ENCODE data around the gene TAS2R20. TPM values are rescaled to one million over a fixed set of nuclear protein-coding genes. Genes with fewer than 3 reads are reported as not detected.

Gene TAS2R20
- total RNA-seq, 1 donor from 2014 or later = 7.4 TPM

DNA sequence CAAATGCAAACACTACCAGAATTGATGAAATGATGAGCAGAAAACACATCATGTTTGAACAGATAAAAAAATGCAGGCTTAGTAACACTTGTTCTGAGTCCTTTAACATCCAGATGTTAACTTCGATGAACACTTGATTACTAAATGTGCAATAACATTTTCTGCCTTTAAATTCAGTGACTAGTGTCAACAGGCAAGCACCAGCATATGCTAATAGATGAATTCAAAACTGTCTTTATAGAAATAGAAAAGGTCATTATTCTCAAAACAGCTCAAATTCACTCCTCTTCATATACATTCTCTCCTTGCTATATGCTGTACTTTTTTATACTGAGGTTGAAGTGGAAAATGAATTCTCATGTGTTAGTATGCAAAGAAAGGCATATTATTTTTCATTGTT is 24.4 kb upstream of the TAS2R20 start, which contains the start of gene TAS2R19:
TSS of gene TAS2R19 (minus strand) at position 101 of the 400 bp plus-strand sequence. CDS start at position 52, 49 bp downstream.
- H3K4me2 ChIP-seq = no peak within 1 kb of the TSS
- H3K36me3 ChIP-seq = no peaks in the 10 kb centered on the region
- Mint-ChIP-seq H3K9me3 (peaks cover 15% of the 10 kb centered on the region), H3K27ac (no peak within 1 kb of the TSS), H3K27me3 (ENCODE audit: insufficient read depth, low read depth) (no peaks in the 10 kb centered on the region), H3K4me1 (no peaks in the 10 kb centered on the region), H3K36me3 (peaks cover 26% of the 10 kb centered on the region), H3K4me3 (no peak within 1 kb of the TSS)
- H3K27ac ChIP-seq = no peak within 1 kb of the TSS
- no peak within 1 kb of the TSS for H3K9ac ChIP-seq
- TF ChIP-seq EZH2 (IDR thresholded peaks at IDR 0.05) = no peak
- no peaks in the 10 kb centered on the region for H4K20me1 ChIP-seq (ENCODE audit: low read depth)
- no peak within 1 kb of the TSS for H2AFZ ChIP-seq (replicated peaks)
- H3F3A ChIP-seq (ENCODE audit: low read depth) = no peaks in the 10 kb centered on the region
- H3K27me3 ChIP-seq = no peaks in the 10 kb centered on the region
- H3K9me3 ChIP-seq (ENCODE audit: low read depth) = no peaks in the 10 kb centered on the region
- H3K79me2 ChIP-seq (ENCODE audit: low read depth) = no peaks in the 10 kb centered on the region
- no peak within 1 kb of the TSS for H3K4me3 ChIP-seq
- DNase-seq (ENCODE audit: low spot score) = no peak
- H3K4me1 ChIP-seq = no peaks in the 10 kb centered on the region

GRCh38 chr12:11016937-11017336 is 18.8 kb upstream of the TAS2R20 start:
- TF ChIP-seq EZH2phosphoT487 (IDR thresholded peaks at IDR 0.05) = no peak
- TF ChIP-seq EZH2 (IDR thresholded peaks at IDR 0.05) = no peak
- TF ChIP-seq, protein P1, sequence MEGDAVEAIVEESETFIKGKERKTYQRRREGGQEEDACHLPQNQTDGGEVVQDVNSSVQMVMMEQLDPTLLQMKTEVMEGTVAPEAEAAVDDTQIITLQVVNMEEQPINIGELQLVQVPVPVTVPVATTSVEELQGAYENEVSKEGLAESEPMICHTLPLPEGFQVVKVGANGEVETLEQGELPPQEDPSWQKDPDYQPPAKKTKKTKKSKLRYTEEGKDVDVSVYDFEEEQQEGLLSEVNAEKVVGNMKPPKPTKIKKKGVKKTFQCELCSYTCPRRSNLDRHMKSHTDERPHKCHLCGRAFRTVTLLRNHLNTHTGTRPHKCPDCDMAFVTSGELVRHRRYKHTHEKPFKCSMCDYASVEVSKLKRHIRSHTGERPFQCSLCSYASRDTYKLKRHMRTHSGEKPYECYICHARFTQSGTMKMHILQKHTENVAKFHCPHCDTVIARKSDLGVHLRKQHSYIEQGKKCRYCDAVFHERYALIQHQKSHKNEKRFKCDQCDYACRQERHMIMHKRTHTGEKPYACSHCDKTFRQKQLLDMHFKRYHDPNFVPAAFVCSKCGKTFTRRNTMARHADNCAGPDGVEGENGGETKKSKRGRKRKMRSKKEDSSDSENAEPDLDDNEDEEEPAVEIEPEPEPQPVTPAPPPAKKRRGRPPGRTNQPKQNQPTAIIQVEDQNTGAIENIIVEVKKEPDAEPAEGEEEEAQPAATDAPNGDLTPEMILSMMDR (IDR thresholded peaks at IDR 0.05) = no peak
- no peaks in the 10 kb centered on the region for H3K9me3 Mint-ChIP-seq
- peaks cover 2% of the 10 kb centered on the region for H3K27me3 Mint-ChIP-seq (ENCODE audit: insufficient read depth, low read depth)
- H3F3A ChIP-seq (ENCODE audit: low read depth) = no peaks in the 10 kb centered on the region
- H3K27ac Mint-ChIP-seq = no peak overlapping the region
- no peak overlapping the region for H3K9ac ChIP-seq
- DNase-seq (ENCODE audit: low spot score) = no peak
- no peaks in the 10 kb centered on the region for H4K20me1 ChIP-seq (ENCODE audit: low read depth)
- no peaks in the 10 kb centered on the region for H3K36me3 ChIP-seq
- no peaks in the 10 kb centered on the region for H3K4me1 ChIP-seq
- no peak overlapping the region for H3K4me3 Mint-ChIP-seq
- H3K36me3 Mint-ChIP-seq = peaks cover 18% of the 10 kb centered on the region
- peaks cover 2% of the 10 kb centered on the region for H3K4me1 Mint-ChIP-seq
- no peaks in the 10 kb centered on the region for H3K9me3 ChIP-seq (ENCODE audit: low read depth)
- no peak overlapping the region for H3K4me2 ChIP-seq
- no peaks in the 10 kb centered on the region for H3K27me3 ChIP-seq
- H3K79me2 ChIP-seq (ENCODE audit: low read depth) = no peaks in the 10 kb centered on the region
- H3K27ac ChIP-seq = no peak overlapping the region
- H2AFZ ChIP-seq (replicated peaks) = no peak overlapping the region
- H3K4me3 ChIP-seq = no peak overlapping the region

DNA sequence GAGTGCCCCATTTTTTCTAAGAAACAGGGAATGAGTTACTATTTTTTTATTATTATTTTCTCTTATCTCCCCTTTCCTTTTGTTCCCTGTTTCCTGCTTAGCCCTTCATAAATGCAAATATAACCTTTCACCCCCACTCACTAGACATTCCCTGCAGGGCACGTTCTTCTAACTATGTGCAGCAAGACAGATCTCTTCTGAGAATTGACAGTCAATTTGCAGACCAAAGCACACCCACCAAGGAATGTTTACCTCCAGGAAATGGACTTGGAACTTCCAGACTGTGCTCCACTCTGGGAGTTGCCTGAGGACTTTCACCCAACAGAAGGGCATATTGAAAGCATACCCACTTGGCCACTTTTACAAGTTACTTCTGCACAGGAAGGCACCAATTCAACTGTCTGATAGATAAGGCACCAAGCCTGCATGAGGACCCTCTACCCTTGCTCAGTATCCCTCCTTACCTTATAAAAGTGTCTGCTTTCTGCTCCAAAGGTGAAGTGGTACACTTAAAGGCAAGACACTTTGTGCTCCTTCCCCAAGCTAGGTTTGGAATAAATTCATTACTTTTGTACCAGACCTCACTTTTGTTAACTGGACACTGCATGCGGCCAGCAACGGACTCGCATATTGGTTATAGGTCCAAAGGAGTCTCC is 17.8 kb upstream of the TAS2R20 start:
- Mint-ChIP-seq H3K4me3 (no peak overlapping the region), H3K9me3 (no peaks in the 10 kb centered on the region), H3K4me1 (peaks cover 2% of the 10 kb centered on the region), H3K27ac (no peak overlapping the region), H3K36me3 (peaks cover 15% of the 10 kb centered on the region), H3K27me3 (ENCODE audit: insufficient read depth, low read depth) (peaks cover 2% of the 10 kb centered on the region)
- no peak for TF ChIP-seq EZH2 (IDR thresholded peaks at IDR 0.05)
- TF ChIP-seq, protein P1 (IDR thresholded peaks at IDR 0.05) = no peak
- no peak for TF ChIP-seq EZH2phosphoT487 (IDR thresholded peaks at IDR 0.05)
- Histone ChIP-seq H3K4me3 (no peak overlapping the region), H3K4me2 (no peak overlapping the region), H3K79me2 (ENCODE audit: low read depth) (no peaks in the 10 kb centered on the region), H3K36me3 (no peaks in the 10 kb centered on the region), H3K27ac (no peak overlapping the region), H3K4me1 (no peaks in the 10 kb centered on the region), H3K9me3 (ENCODE audit: low read depth) (no peaks in the 10 kb centered on the region), H4K20me1 (ENCODE audit: low read depth) (no peaks in the 10 kb centered on the region), H2AFZ (replicated peaks) (no peak overlapping the region), H3F3A (ENCODE audit: low read depth) (no peaks in the 10 kb centered on the region), H3K9ac (no peak overlapping the region), H3K27me3 (no peaks in the 10 kb centered on the region)
- DNase-seq (ENCODE audit: low spot score) = no peak

DNA sequence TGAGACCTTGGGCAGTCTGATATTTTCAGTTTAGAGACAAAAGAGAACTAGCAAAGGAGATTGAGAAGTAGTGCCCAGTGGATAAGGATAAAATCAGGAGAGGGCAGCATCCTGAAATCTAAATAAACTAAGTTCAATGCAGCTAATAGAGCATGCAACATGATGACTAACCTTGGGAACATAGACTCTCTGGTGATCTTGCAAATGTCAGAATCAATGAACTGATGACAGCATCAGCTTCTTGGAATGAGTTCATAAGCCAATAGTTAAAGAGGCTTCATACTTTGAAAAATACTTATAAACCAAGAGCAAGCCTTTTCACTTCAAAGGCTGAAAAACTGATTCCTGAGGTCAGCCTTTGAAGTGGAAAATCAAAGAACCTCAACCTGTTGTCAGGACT is 16.1 kb upstream of the TAS2R20 start:
- Histone ChIP-seq H3K27me3 (no peaks in the 10 kb centered on the region), H3K4me3 (no peak overlapping the region), H3K79me2 (ENCODE audit: low read depth) (no peaks in the 10 kb centered on the region), H3K9ac (no peak overlapping the region), H4K20me1 (ENCODE audit: low read depth) (no peaks in the 10 kb centered on the region), H3K36me3 (no peaks in the 10 kb centered on the region), H3K4me1 (no peaks in the 10 kb centered on the region), H2AFZ (replicated peaks) (no peak overlapping the region), H3K27ac (no peak overlapping the region), H3K9me3 (ENCODE audit: low read depth) (no peaks in the 10 kb centered on the region), H3F3A (ENCODE audit: low read depth) (no peaks in the 10 kb centered on the region), H3K4me2 (no peak overlapping the region)
- Mint-ChIP-seq H3K9me3 (no peaks in the 10 kb centered on the region), H3K27ac (no peak overlapping the region), H3K4me1 (peaks cover 2% of the 10 kb centered on the region), H3K36me3 (peaks cover 12% of the 10 kb centered on the region), H3K27me3 (ENCODE audit: insufficient read depth, low read depth) (peaks cover 2% of the 10 kb centered on the region), H3K4me3 (no peak overlapping the region)
- no peak for DNase-seq (ENCODE audit: low spot score)
- TF ChIP-seq, protein P1 (IDR thresholded peaks at IDR 0.05) = no peak
- TF ChIP-seq EZH2 (IDR thresholded peaks at IDR 0.05) (no peak), EZH2phosphoT487 (IDR thresholded peaks at IDR 0.05) (no peak)
